Hematopoietic multipotent progenitor cell treated with erythropoietin and hydrocortisone succinate and interleukin-3 and kit ligand, for 4 days (in vitro differentiated cells): ENCODE results near the gene CDCA5.
"Not testable (repeated sequence)": the region's sequence is repeated elsewhere in the genome, so short reads cannot be mapped to it uniquely, and the experiment has no call there.

Experiments used
- DNase-seq: peaks from one replicate; pipeline ENCODE4 v3.0.0-alpha.2; 2015

CDCA5 gene

DNA sequence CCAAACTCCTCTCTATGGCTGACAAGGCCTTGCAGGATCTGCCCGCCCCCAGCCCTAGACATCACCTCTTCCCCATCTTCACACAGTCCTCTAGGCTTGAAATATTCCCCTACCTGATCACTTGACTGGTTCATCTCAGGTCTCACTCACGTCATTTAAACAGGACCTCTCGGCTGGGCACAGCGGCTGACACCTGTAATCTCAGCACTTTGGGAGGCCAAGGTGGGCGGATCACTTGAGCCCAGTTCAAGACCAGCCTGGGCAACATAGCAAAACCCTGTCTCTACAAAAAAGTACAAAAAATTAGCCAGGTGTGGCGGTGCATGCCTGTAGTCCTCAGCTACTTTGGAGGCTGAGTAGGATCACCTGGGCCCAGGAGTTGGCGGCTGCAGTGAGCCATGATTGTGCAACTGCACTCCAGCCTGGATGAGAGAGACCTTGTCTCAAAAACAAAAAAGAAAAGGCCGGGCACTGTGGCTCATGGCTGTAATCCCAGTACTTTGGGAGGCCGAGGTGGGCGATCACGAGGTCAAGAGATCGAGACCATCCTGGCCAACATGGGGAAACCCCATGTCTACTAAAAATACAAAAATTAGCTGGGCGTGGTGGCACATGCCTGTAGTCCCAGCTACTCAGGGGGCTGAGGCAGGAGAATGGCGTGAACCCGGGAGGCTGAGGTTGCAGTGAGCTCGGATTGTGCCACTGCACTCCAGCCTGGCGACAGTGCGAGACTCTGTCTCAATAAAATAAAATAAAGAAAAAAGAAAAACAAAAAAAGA is 35.2 kb upstream of the CDCA5 start:
- DNase-seq = not testable (repeated sequence)

DNA sequence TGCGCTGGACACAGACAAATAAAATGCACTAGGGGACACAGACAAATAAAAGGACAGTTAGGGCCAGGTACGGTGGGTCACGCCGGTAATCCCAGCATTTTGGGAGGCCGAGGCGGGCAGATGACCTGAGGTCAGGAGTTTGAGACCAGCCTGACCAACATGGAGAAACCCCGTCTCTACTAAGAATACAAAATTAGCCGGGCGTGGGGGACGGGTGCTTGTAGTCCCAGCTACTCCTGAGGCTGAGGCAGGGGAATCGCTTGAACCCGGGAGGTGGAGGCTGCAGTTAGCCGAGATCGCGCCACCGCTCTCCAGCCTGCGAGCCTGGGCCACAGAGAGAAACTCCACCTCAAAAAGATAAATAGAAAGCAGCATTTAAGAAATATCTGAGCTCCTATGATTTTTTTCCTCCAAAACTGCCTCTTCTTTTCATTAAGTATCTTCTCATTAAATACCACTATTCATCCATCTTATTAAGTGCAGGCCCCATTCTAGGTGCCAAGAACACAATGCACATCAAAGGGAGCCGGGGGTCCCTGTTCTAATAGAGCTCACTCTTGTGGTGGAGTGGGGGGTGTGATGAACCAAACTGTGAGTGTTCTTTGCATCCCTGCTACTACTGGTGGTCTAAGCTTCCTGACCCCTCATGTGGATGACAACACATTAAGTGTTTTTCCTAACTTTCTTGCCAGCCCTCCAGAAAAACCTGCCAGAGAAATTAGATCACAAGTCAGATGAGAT is 34.4 kb upstream of the CDCA5 start:
- no peak for DNase-seq

GRCh38 chr11:65117206-65118096 is 33.6 kb upstream of the CDCA5 start, which contains the start of gene ZNHIT2:
Gene ZNHIT2, minus strand, starts transcription at chr11:65117701. Its CDS starts 48 bp downstream, at chr11:65117653.
- peak; percentile 100 for DNase-seq

GRCh38 chr11:65116370-65117205 is 32.7 kb upstream of the CDCA5 start:
- peak; percentile 74 for DNase-seq

GRCh38 chr11:65115361-65116082 is 31.7 kb upstream of the CDCA5 start:
- no peak for DNase-seq

DNA sequence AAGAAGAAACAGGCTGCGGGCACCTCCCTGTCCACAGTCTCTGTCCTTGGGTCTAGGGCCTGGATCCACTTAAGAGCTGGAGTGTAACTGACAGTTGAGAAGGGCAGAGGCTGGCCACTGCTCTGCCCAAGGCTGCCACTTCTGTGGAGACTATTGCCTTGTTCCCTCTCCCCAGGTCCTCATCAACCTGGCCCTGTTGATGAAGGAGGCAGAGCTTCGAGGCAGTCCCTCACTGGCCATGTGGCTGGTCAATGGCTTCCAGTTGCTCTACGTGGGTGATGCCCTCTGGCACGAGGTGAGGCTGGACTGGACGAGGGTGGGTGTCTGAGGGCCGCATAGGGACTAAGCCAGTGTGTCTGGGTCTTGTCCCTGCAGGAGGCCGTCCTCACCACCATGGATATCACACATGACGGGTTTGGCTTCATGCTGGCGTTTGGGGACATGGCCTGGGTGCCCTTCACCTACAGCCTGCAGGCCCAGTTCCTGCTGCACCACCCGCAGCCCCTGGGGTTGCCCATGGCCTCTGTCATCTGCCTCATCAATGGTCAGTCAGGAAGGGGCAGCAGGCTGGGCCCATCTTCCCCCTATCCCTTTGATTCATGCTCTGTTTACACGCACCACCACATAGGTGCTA is 30.8 kb upstream of the CDCA5 start:
- no peak for DNase-seq

- peak; percentile 56 for DNase-seq
These were observed 30.0 kb upstream of the CDCA5 start for GRCh38 chr11:65113839-65114238.

GRCh38 chr11:65113361-65113756 is 29.5 kb upstream of the CDCA5 start:
- DNase-seq = peak; percentile 60

GRCh38 chr11:65112546-65113360 is 28.9 kb upstream of the CDCA5 start:
- peak; percentile 83 for DNase-seq

DNA sequence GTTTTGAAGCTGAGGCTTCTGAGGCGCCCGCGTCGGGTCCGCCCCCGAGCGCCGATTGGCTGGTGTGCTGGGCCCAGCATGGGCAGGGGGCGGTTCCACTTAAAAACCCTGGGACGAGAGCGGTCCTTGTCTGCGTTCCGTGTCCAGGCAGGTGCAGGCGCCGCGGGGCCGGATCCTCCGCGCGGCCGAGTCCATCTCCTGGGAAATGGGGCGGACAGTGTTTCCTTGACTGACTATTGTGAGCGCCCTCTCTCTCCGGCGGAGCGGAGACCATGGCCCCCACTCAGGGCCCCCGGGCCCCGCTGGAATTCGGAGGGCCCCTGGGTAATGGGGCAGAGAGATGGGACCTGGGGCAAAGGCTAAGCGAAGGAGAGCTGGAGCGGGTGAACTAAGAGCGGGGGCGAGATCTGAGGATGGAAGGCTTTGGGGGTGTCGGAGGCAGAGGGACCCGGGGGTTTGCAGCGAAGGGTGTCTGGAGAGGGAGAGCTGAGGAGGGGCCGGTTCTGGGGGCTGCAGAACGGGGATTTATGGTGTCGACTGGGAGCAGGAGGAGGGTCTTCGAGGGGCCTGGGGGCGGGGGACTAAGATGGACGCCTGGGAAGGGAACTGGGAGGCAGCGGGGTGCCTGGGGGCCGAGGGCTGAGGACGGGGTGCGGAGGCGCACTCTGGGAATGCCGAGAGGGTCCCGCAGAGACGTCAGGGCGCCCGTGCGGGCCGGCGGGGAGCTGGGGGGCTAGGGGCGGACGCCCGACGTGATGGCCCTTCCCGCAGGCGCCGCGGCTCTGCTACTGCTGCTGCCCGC is 28.1 kb upstream of the CDCA5 start, which contains the start of gene TM7SF2:
TM7SF2 (plus strand) TSS at position 129 of the 802 bp plus-strand sequence; CDS start at position 273, 144 bp downstream.
- peak; percentile 99 for DNase-seq

GRCh38 chr11:65111159-65111743 is 27.4 kb upstream of the CDCA5 start:
- DNase-seq = no peak

DNA sequence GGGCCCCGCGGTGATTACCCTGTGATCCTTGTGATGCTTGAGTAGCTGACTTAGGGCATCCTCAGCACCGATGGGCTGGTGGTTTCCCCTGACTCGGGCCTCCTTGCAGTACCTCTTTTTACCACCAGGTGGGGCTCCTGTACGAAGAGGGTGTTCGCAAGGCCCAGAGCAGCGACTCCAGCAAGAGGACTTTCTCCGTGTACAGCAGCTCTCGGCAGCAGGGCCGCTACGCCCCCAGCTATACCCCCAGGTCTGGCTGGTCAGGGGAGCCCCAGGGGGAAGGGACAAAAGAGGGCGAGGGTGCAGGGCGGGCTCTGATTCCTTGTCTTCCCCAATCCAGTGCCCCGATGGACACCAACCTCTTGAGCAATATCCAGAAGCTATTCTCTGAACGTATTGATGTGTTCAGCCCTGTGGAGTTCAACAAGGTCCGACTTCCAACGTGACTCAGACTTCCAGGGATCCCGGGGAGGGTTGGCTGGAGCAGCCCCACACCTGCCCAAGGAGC is 26.6 kb upstream of the CDCA5 start:
- peak; percentile 94 for DNase-seq

DNA sequence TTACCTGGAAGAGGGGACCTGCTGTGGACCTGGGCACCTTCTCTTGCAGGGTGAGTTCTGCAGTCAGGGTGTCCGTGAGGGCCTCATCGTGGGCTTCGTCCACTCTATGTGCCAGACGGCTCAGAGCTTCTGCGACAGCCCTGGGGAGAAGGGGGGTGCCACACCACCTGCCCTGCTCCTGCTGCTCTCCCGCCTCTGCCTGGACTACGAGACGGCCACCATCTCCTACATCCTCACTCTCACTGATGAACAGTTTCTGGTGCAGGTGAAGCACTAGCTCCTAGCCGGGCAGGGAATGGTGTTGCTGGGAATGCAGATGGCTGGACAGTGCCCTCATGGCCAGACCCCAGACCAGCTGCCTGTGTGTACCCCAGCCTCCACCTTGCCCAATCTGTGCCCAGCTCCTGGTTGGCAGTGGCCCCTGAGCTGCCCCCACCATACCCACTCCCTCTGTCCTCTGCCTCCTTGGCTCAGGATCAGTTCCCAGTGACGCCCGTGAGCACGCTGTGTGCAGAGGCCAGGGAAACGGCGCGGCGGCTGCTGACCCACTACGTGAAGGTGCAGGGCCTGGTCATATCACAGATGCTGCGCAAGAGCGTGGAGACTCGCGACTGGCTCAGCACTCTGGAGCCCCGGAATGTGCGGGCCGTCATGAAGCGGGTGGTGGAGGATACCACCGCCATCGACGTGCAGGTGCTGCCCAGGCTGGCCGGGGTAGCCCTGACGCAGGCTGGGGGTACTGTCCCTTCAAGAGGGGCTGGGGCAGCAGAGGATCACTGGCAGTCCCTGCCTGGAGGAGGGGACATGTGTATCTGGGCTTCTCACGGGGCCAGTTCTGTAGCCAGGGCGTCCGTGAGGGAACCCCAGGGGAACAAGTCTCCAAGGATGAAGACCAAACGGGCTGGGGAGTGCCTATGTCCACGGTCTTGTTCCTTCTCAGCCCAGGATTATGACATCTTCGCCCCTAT is 25.7 kb upstream of the CDCA5 start:
- DNase-seq = no peak

- DNase-seq = no peak
These were observed 24.8 kb upstream of the CDCA5 start for GRCh38 chr11:65108469-65109123.

- no peak for DNase-seq
These were observed 24.1 kb upstream of the CDCA5 start for GRCh38 chr11:65107751-65108468.

DNA sequence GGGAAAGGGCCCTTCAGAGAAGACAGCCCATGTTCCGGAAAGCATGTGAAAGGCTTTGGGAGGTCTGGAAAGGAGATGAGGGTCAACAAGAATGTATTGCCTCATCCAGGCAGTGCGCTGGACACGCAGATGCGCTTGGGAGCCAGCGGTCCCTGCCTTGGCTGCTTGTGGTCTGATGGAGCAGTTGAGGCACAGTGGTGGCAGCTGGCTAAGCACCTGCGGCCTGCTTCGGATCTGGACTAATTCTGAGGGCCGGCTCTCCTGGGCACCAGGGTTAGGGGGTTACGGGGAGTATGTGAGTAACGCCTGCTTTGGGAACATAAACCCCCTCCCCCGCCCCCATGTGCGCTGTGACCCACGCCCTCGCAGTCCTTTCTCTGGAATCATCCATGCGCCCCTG is 23.2 kb upstream of the CDCA5 start:
- no peak for DNase-seq
